K562 (cell line): Measurements from ENCODE around the gene PDLIM5. TPM values are rescaled to one million over a fixed set of nuclear protein-coding genes. Genes with fewer than 3 reads are reported as not detected.

Source experiments
- ATAC-seq: fragments of 200-7000 bp; cut with Tn5 transposase; 3 replicates; pipeline ENCODE4 v1.9.1; 2020; ENCODE audit warnings: moderate library complexity
- BruUV-seq: library from RNA; stranded (reverse); fragments of 400-500 nt; replicated peaks from 2 replicates; lab custom pipeline; 2021; lab: Mats Ljungman, UMichigan
- CTCF ChIA-PET: fragments of 300-600 bp; formaldehyde crosslinking; extraction: SDS; loops from one replicate; lab custom pipeline; 2021; ENCODE audit warnings: low intra/inter-chr PET ratio; lab: Yijun Ruan, JAX
- POLR2A ChIA-PET: fragments of 300-600, 350-650 bp; sonication (Branson Sonifier 250); formaldehyde crosslinking; extraction: SDS; loops from one replicate; lab custom pipeline; 2021; ENCODE audit warnings: antibody characterized with exemption, inconsistent platforms; lab: Yijun Ruan, JAX
- DNase-seq, 4 experiments: peaks; one replicate each; pipeline versions ENCODE4 v3.0.0 to v3.0.0-alpha.2; 2011 to 2018; ENCODE audit warnings: low spot score in 3 of 4, mixed read lengths in 3 of 4; ENCODE audit errors: extremely low read depth in 1 of 4
- FAIRE-seq: peaks from 2 replicates; lab custom pipeline; 2011; peaks lifted over from hg19 to GRCh38; lab: Jason Lieb, UNC
- H2AFZ ChIP-seq: 2 replicates; pipeline ENCODE4 v1.6.0; 2011; ENCODE audit warnings: low read depth, low read length, control low read depth, inconsistent platforms
- H3K27ac ChIP-seq: fragments of 200-600 bp; 3 replicates; pipeline ENCODE4 v1.8.0; 2011; ENCODE audit warnings: low read depth, mild to moderate bottlenecking, control low read depth, inconsistent platforms, low read length, moderate library complexity, mixed read lengths; ENCODE audit errors: extremely low read depth
- H3K27me3 ChIP-seq, 2 experiments: fragments of 300-600 bp in 1 of 2; 2 replicates in 1 of 2; 3 replicates in 1 of 2; pipeline versions ENCODE4 v1.6.0 to v1.8.0; 2011; ENCODE audit warnings: inconsistent platforms in 2 of 2, low read length in 2 of 2, mild to moderate bottlenecking in 1 of 2, mixed read lengths in 1 of 2, moderate library complexity in 1 of 2; ENCODE audit not compliant: control insufficient read depth in 2 of 2, insufficient read depth in 2 of 2
- H3K36me3 ChIP-seq: fragments of 300-600 bp; 3 replicates; pipeline ENCODE4 v1.8.0; 2011; ENCODE audit warnings: mild to moderate bottlenecking, low read length, inconsistent platforms; ENCODE audit not compliant: control insufficient read depth, insufficient read depth
- H3K4me1 ChIP-seq, 2 experiments: fragments of 200-600 bp in 1 of 2; replicated peaks in 1 of 2; 2 replicates in 1 of 2; 3 replicates in 1 of 2; pipeline versions ENCODE4 v1.5.1 to v1.8.0; 2011; ENCODE audit warnings: inconsistent platforms in 2 of 2, low read length in 2 of 2, mild to moderate bottlenecking in 1 of 2, mixed read lengths in 1 of 2, moderate library complexity in 1 of 2; ENCODE audit not compliant: control insufficient read depth in 2 of 2, insufficient read depth in 2 of 2
- H3K4me2 ChIP-seq: 2 replicates; pipeline ENCODE4 v1.6.1; 2011; ENCODE audit warnings: low read length, control low read depth, inconsistent platforms, mixed read lengths; ENCODE audit not compliant: insufficient read depth
- H3K4me3 ChIP-seq: fragments of 200-600 bp; sonication (generic), shearing (Covaris generic); 2 replicates; pipeline ENCODE4 v1.5.1; 2016; ENCODE audit warnings: control low read depth, inconsistent platforms
- H3K79me2 ChIP-seq: fragments of 200-600 bp; 3 replicates; pipeline ENCODE4 v1.8.0; 2011; ENCODE audit warnings: low read length, inconsistent platforms; ENCODE audit not compliant: control insufficient read depth, insufficient read depth
- H3K9ac ChIP-seq, 2 experiments: 2 replicates each; pipeline versions ENCODE4 v1.6.0 to v1.6.1; 2011; ENCODE audit warnings: low read depth in 2 of 2, low read length in 2 of 2, control low read depth in 1 of 2, inconsistent platforms in 1 of 2, mild to moderate bottlenecking in 1 of 2, mixed read lengths in 1 of 2; ENCODE audit not compliant: insufficient read depth in 1 of 2
- H3K9me1 ChIP-seq: one replicate; pipeline ENCODE4 v1.6.0; 2011; ENCODE audit warnings: inconsistent platforms, mild to moderate bottlenecking, low read length, moderate library complexity; ENCODE audit not compliant: control insufficient read depth, insufficient read depth
- H3K9me3 ChIP-seq: replicated peaks from 2 replicates; pipeline ENCODE4 v1.5.1; 2011; ENCODE audit warnings: low read depth, low read length, inconsistent platforms; ENCODE audit not compliant: control insufficient read depth, insufficient read depth
- H4K20me1 ChIP-seq: replicated peaks from 2 replicates; pipeline ENCODE4 v1.6.1; 2011; ENCODE audit warnings: low read length, inconsistent platforms, mixed read lengths; ENCODE audit not compliant: control insufficient read depth, insufficient read depth
- EGR1 ChIP-seq: fragments of 450-650 bp; conservative IDR thresholded peaks from 2 replicates; pipeline ENCODE4 v1.6.1; 2017; ENCODE audit warnings: mild to moderate bottlenecking
- GATAD2A ChIP-seq: fragments of 450-650 bp; IDR thresholded peaks from 2 replicates; pipeline ENCODE4 v1.6.1; 2017
- WGBS: fragments of 100-300 bp; shearing (Covaris generic); methylation state at CpG from one replicate; pipeline ENCODE4 v1.1.6; 2016; ENCODE audit warnings: low coverage, mixed read lengths; ENCODE audit not compliant: insufficient coverage; ENCODE audit errors: missing lambda C conversion rate; 5-methylcytosine and 5-hydroxymethylcytosine counted together
- in situ Hi-C: fragments of 300-500 bp; cut with MboI; formaldehyde crosslinking; loops from 4 replicates; pipeline ENCODE4 v1.15.0; 2018; ENCODE audit warnings: inconsistent platforms, mixed read lengths
- intact Hi-C: fragments of 100-400 bp; cut with micrococcal nuclease; formaldehyde crosslinking; loops from 2 replicates; pipeline ENCODE4 v1.14.2; 2022
- polyA plus RNA-seq, 8 experiments: library from polyadenylated mRNA; depleted of rRNA in 4 of 8; stranded (reverse) in 5 of 8; unstranded in 3 of 8; fragments of >200 nt; fragmentation: Nextera tagmentation in 2 of 8; fragmentation: Illumina TruSeq in 1 of 8; extraction: Ambion mirVana in 2 of 8; extraction: Trizol in 1 of 8; gene quantifications; 2 replicates each; pipeline versions ENCODE4 v1.2.1 to v1.2.3, GENCODE V29; 2011 to 2014; ENCODE audit warnings: inconsistent platforms in 1 of 8, missing spikeins in 1 of 8
- total RNA-seq, 7 experiments: library from RNA; depleted of rRNA in 6 of 7; stranded (reverse); fragments of >200 nt in 6 of 7; fragmentation: Illumina TruSeq in 2 of 7; extraction: Trizol in 2 of 7; gene quantifications; 2 replicates each; pipeline versions ENCODE4 v1.2.1 to v1.2.3, GENCODE V29; 2011 to 2021; ENCODE audit warnings: low replicate concordance in 1 of 7
- TF ChIP-seq, protein P1 (sequence below): sonication (generic); formaldehyde crosslinking; IDR thresholded peaks from 2 replicates; pipeline ENCODE4 v1.8.0; 2022; ENCODE audit warnings: mild to moderate bottlenecking, low read depth, missing genetic modification reagents

The PDLIM5 gene
- total and polyA plus RNA-seq, 9 of the 15 experiments (the other 6 are each of a cell fraction or from before 2014, with no cell fraction given): 36.9 to 127 (median 62.5) TPM

DNA sequence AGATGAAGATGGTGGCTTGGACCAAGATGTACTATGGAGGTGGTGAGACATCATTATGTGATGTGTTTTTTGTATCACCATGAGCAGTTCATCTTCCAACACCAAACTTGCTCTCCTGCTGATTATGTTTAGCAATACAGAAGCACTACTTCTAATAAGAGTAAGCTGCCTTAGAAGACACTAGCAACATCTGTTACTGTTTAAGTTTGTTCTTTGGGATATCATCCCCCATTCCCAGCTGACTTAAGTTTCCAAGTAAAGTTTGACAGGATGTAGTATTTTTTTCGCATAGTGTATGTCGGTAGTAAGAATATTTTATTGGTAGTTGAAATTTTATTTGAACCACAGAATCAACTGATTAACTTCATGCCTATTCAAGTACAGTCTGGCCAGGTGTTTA, 182.5 kb downstream of the PDLIM5 start (continued):
- TF ChIP-seq, protein P1, sequence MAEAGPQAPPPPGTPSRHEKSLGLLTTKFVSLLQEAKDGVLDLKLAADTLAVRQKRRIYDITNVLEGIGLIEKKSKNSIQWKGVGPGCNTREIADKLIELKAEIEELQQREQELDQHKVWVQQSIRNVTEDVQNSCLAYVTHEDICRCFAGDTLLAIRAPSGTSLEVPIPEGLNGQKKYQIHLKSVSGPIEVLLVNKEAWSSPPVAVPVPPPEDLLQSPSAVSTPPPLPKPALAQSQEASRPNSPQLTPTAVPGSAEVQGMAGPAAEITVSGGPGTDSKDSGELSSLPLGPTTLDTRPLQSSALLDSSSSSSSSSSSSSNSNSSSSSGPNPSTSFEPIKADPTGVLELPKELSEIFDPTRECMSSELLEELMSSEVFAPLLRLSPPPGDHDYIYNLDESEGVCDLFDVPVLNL (CRISPR knock-in tag): no peak

- H3K9me3 ChIP-seq: no peaks in the 10 kb centered on the region
- ChIA-PET POLR2A (no interaction called here), CTCF (no interaction called here)
- peaks cover 13% of the 10 kb centered on the region; the same call in 1 of the 3 replicates for H3K36me3 ChIP-seq
- no peaks in the 10 kb centered on the region for H3K27me3 ChIP-seq
- in situ Hi-C loops: loop anchor here (25.0 kb wide), 1 partner anchor 477 kb away; no protein-coding TSS in a partner anchor
- H3K4me3 ChIP-seq: no peak overlapping the region
- no peaks in the 10 kb centered on the region for H3K4me1 ChIP-seq
- H3K9me1 ChIP-seq: no peaks in the 10 kb centered on the region
- H3K27ac ChIP-seq: no peak overlapping the region
- WGBS: 95% methylated on average over 2 of the region's 2 CpGs
- intact Hi-C loops: no loop called here
- DNase-seq (no peak), ATAC-seq (no peak), FAIRE-seq (no peak)
- no peak overlapping the region for H2AFZ ChIP-seq
- H4K20me1 ChIP-seq: no peaks in the 10 kb centered on the region
- no peak overlapping the region for H3K9ac ChIP-seq
- no peak overlapping the region for H3K4me2 ChIP-seq
- TF ChIP-seq GATAD2A (no peak), EGR1 (no peak)
- no TSS peak for BruUV-seq
- no peaks in the 10 kb centered on the region for H3K79me2 ChIP-seq
These were observed 183.4 kb downstream of the PDLIM5 start for GRCh38 chr4:94635177-94635576.
